ENCODE results near the gene GRID2IP.

DNA sequence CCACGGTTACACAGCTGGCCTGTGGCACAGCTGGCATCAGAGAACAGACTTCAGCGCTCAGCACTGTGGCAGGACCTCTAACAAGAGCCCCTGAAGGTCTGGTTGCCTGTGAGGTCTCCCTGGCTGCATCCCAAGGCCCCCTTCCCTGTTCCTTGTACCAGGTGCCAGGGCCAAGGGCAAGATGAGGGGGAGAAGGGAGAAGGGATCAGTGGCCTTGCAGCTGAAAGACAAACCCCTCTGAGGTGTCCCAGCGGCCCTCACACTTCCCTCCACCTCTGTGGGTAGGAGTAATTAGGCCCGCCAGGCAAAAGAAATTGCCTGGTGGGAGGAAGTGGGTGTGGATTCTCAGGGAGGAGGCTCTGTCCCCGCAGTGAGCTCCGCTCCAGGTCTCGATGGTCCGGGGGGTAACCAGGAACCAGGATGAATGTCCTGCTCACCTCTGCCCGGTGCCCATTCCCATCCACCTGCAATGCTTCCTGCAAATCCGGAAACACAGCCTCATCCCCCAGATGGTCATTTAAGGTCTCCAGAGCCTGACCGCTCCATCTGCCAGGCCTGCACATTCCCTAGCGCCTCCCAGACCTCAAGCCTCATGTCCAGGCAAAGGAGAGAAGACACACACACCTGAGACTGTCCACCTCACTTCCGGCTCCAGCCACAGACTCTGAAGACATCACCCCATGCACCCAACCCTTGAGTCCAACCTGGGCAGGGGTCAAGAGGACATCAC is 22.7 kb downstream of the GRID2IP start:
- TF ChIP-seq FOXJ3 (CRISPR knock-in tag; IDR thresholded peaks at IDR 0.05; ENCODE audit: borderline replicate concordance) (no peak), ZNF431 (CRISPR knock-in tag; IDR thresholded peaks at IDR 0.05; ENCODE audit: borderline replicate concordance, low read depth) (no peak), ZNF3 (CRISPR knock-in tag; IDR thresholded peaks at IDR 0.05) (no peak), FOXK2 (IDR thresholded peaks at IDR 0.05) (no peak), BHLHE40 (IDR thresholded peaks at IDR 0.05; ENCODE audit: low read length) (no peak), SMC3 (IDR thresholded peaks at IDR 0.05; ENCODE audit: low read length) (no peak), POLR2AphosphoS5 (IDR thresholded peaks at IDR 0.05; ENCODE audit: low read depth, low read length) (no peak), ZSCAN29 (CRISPR knock-in tag; conservative IDR thresholded peaks at IDR 0.05) (no peak)
- TF ChIP-seq, protein P1, sequence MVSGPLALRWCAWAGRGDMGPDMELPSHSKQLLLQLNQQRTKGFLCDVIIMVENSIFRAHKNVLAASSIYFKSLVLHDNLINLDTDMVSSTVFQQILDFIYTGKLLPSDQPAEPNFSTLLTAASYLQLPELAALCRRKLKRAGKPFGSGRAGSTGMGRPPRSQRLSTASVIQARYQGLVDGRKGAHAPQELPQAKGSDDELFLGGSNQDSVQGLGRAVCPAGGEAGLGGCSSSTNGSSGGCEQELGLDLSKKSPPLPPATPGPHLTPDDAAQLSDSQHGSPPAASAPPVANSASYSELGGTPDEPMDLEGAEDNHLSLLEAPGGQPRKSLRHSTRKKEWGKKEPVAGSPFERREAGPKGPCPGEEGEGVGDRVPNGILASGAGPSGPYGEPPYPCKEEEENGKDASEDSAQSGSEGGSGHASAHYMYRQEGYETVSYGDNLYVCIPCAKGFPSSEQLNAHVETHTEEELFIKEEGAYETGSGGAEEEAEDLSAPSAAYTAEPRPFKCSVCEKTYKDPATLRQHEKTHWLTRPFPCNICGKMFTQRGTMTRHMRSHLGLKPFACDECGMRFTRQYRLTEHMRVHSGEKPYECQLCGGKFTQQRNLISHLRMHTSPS (CRISPR knock-in tag; IDR thresholded peaks at IDR 0.05; ENCODE audit: low read depth) = no peak
- TF ChIP-seq, protein P2, sequence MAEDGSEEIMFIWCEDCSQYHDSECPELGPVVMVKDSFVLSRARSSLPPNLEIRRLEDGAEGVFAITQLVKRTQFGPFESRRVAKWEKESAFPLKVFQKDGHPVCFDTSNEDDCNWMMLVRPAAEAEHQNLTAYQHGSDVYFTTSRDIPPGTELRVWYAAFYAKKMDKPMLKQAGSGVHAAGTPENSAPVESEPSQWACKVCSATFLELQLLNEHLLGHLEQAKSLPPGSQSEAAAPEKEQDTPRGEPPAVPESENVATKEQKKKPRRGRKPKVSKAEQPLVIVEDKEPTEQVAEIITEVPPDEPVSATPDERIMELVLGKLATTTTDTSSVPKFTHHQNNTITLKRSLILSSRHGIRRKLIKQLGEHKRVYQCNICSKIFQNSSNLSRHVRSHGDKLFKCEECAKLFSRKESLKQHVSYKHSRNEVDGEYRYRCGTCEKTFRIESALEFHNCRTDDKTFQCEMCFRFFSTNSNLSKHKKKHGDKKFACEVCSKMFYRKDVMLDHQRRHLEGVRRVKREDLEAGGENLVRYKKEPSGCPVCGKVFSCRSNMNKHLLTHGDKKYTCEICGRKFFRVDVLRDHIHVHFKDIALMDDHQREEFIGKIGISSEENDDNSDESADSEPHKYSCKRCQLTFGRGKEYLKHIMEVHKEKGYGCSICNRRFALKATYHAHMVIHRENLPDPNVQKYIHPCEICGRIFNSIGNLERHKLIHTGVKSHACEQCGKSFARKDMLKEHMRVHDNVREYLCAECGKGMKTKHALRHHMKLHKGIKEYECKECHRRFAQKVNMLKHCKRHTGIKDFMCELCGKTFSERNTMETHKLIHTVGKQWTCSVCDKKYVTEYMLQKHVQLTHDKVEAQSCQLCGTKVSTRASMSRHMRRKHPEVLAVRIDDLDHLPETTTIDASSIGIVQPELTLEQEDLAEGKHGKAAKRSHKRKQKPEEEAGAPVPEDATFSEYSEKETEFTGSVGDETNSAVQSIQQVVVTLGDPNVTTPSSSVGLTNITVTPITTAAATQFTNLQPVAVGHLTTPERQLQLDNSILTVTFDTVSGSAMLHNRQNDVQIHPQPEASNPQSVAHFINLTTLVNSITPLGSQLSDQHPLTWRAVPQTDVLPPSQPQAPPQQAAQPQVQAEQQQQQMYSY (CRISPR knock-in tag; IDR thresholded peaks at IDR 0.05) = no peak
- TF ChIP-seq, protein P3, sequence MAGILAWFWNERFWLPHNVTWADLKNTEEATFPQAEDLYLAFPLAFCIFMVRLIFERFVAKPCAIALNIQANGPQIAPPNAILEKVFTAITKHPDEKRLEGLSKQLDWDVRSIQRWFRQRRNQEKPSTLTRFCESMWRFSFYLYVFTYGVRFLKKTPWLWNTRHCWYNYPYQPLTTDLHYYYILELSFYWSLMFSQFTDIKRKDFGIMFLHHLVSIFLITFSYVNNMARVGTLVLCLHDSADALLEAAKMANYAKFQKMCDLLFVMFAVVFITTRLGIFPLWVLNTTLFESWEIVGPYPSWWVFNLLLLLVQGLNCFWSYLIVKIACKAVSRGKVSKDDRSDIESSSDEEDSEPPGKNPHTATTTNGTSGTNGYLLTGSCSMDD (CRISPR knock-in tag; IDR thresholded peaks at IDR 0.05) = no peak
- TF ChIP-seq, protein P4, sequence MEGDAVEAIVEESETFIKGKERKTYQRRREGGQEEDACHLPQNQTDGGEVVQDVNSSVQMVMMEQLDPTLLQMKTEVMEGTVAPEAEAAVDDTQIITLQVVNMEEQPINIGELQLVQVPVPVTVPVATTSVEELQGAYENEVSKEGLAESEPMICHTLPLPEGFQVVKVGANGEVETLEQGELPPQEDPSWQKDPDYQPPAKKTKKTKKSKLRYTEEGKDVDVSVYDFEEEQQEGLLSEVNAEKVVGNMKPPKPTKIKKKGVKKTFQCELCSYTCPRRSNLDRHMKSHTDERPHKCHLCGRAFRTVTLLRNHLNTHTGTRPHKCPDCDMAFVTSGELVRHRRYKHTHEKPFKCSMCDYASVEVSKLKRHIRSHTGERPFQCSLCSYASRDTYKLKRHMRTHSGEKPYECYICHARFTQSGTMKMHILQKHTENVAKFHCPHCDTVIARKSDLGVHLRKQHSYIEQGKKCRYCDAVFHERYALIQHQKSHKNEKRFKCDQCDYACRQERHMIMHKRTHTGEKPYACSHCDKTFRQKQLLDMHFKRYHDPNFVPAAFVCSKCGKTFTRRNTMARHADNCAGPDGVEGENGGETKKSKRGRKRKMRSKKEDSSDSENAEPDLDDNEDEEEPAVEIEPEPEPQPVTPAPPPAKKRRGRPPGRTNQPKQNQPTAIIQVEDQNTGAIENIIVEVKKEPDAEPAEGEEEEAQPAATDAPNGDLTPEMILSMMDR (CRISPR knock-in tag; IDR thresholded peaks at IDR 0.05) = no peak
- TF ChIP-seq, protein P5, sequence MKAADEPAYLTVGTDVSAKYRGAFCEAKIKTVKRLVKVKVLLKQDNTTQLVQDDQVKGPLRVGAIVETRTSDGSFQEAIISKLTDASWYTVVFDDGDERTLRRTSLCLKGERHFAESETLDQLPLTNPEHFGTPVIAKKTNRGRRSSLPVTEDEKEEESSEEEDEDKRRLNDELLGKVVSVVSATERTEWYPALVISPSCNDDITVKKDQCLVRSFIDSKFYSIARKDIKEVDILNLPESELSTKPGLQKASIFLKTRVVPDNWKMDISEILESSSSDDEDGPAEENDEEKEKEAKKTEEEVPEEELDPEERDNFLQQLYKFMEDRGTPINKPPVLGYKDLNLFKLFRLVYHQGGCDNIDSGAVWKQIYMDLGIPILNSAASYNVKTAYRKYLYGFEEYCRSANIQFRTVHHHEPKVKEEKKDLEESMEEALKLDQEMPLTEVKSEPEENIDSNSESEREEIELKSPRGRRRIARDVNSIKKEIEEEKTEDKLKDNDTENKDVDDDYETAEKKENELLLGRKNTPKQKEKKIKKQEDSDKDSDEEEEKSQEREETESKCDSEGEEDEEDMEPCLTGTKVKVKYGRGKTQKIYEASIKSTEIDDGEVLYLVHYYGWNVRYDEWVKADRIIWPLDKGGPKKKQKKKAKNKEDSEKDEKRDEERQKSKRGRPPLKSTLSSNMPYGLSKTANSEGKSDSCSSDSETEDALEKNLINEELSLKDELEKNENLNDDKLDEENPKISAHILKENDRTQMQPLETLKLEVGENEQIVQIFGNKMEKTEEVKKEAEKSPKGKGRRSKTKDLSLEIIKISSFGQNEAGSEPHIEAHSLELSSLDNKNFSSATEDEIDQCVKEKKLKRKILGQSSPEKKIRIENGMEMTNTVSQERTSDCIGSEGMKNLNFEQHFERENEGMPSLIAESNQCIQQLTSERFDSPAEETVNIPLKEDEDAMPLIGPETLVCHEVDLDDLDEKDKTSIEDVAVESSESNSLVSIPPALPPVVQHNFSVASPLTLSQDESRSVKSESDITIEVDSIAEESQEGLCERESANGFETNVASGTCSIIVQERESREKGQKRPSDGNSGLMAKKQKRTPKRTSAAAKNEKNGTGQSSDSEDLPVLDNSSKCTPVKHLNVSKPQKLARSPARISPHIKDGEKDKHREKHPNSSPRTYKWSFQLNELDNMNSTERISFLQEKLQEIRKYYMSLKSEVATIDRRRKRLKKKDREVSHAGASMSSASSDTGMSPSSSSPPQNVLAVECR (CRISPR knock-in tag; IDR thresholded peaks at IDR 0.05; ENCODE audit: borderline replicate concordance) = no peak
- TF ChIP-seq, protein P6, sequence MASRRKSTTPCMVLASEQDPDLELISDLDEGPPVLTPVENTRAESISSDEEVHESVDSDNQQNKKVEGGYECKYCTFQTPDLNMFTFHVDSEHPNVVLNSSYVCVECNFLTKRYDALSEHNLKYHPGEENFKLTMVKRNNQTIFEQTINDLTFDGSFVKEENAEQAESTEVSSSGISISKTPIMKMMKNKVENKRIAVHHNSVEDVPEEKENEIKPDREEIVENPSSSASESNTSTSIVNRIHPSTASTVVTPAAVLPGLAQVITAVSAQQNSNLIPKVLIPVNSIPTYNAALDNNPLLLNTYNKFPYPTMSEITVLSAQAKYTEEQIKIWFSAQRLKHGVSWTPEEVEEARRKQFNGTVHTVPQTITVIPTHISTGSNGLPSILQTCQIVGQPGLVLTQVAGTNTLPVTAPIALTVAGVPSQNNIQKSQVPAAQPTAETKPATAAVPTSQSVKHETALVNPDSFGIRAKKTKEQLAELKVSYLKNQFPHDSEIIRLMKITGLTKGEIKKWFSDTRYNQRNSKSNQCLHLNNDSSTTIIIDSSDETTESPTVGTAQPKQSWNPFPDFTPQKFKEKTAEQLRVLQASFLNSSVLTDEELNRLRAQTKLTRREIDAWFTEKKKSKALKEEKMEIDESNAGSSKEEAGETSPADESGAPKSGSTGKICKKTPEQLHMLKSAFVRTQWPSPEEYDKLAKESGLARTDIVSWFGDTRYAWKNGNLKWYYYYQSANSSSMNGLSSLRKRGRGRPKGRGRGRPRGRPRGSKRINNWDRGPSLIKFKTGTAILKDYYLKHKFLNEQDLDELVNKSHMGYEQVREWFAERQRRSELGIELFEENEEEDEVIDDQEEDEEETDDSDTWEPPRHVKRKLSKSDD (CRISPR knock-in tag; IDR thresholded peaks at IDR 0.05; ENCODE audit: low read depth) = no peak
